Subcutaneous adipose tissue (tissue), 4 donors: ENCODE data around the gene FOXN3. TPM values are rescaled to one million over a fixed set of nuclear protein-coding genes. Genes with fewer than 3 reads are reported as not detected.

Experiments
- CTCF ChIP-seq: fragments of 450-650 bp; IDR thresholded peaks from one replicate; pipeline ENCODE4 v1.5.1; 2016; ENCODE audit warnings: low read depth, mild to moderate bottlenecking, control low read depth, antibody characterized with exemption, moderate library complexity
- total RNA-seq, 4 donors: library from RNA; depleted of rRNA; stranded (reverse); fragments of >200 nt; gene quantifications; one replicate each; pipeline ENCODE4 v1.1.0, GENCODE V29; 2016

Gene FOXN3
- total RNA-seq, 4 donors from 2014 or later = 153 to 173 (median 171) TPM

GRCh38 chr14:89129570-89129969 is 287.5 kb downstream of the FOXN3 start:
- no peak for TF ChIP-seq CTCF

- no peak for TF ChIP-seq CTCF
Measured at GRCh38 chr14:89128311-89129026, 288.6 kb downstream of the FOXN3 start.

GRCh38 chr14:89126461-89126860 is 290.6 kb downstream of the FOXN3 start:
- no peak for TF ChIP-seq CTCF

- no peak for TF ChIP-seq CTCF
Measured at GRCh38 chr14:89125216-89125615, 291.8 kb downstream of the FOXN3 start.

- TF ChIP-seq CTCF = no peak
Measured at GRCh38 chr14:89123851-89124250, 293.2 kb downstream of the FOXN3 start.

GRCh38 chr14:89123215-89123614 is 293.8 kb downstream of the FOXN3 start:
- no peak for TF ChIP-seq CTCF

- TF ChIP-seq CTCF = no peak
Measured at GRCh38 chr14:89121968-89122620, 294.9 kb downstream of the FOXN3 start.
